B cell (primary cell): ENCODE results near the gene RHBDL1. TPM values are rescaled to one million over a fixed set of nuclear protein-coding genes. Genes with fewer than 3 reads are reported as not detected.

Experiments
- ATAC-seq: fragments of 200-7000 bp; cut with Tn5 transposase; one replicate; pipeline ENCODE4 v1.10.0; 2021; ENCODE audit warnings: low read depth, mild to moderate bottlenecking, moderate number of reproducible peaks, moderate library complexity
- CTCF ChIA-PET: fragments of 350-600 bp; sonication (Branson Sonifier 250); formaldehyde crosslinking; loops from one replicate; lab custom pipeline; 2021; ENCODE audit warnings: antibody characterized with exemption, inconsistent platforms; lab: Charles Lee
- POLR2A ChIA-PET: fragments of 350-600 bp; sonication (Branson Sonifier 250); formaldehyde crosslinking; loops from one replicate; lab custom pipeline; 2021; ENCODE audit warnings: antibody characterized with exemption; lab: Charles Lee
- DNase-seq: peaks from one replicate; pipeline ENCODE4 v3.0.0; 2013
- H2AFZ ChIP-seq: 2 replicates; pipeline ENCODE4 v1.6.1; 2012; ENCODE audit warnings: mild to moderate bottlenecking, low read depth, low read length; ENCODE audit not compliant: insufficient read depth, poor library complexity, severe bottlenecking
- H3K27ac ChIP-seq, 2 donors: 1 replicate in 1 of 2; 2 replicates in 1 of 2; pipeline ENCODE4 v1.5.1; 2012 to 2013; ENCODE audit warnings: low read length in 2 of 2, mild to moderate bottlenecking in 2 of 2, moderate library complexity in 1 of 2
- H3K27me3 ChIP-seq, 4 experiments: fragments of 200-600 bp in 1 of 4; sonication (generic) in 1 of 4; replicated peaks in 1 of 4; 1 replicate in 2 of 4; 2 replicates in 2 of 4; pipeline versions ENCODE4 v1.6.1 to v1.7.0; 2013 to 2016; ENCODE audit warnings: low read length in 3 of 4, mild to moderate bottlenecking in 2 of 4, mixed read lengths in 1 of 4, moderate library complexity in 1 of 4; ENCODE audit not compliant: insufficient read depth in 4 of 4, control insufficient read depth in 3 of 4; ENCODE audit errors: control extremely low read depth in 1 of 4
- H3K36me3 ChIP-seq, 2 experiments: replicated peaks in 1 of 2; 1 replicate in 1 of 2; 2 replicates in 1 of 2; pipeline versions ENCODE4 v1.6.1 to v1.7.1; 2013; ENCODE audit warnings: low read length in 1 of 2; ENCODE audit not compliant: insufficient read depth in 2 of 2, control insufficient read depth in 1 of 2; ENCODE audit errors: control extremely low read depth in 1 of 2, extremely low read depth in 1 of 2
- H3K4me1 ChIP-seq, 2 donors: fragments of 200-600 bp in 1 of 2; sonication (generic) in 1 of 2; 1 replicate in 1 of 2; 2 replicates in 1 of 2; pipeline versions ENCODE4 v1.5.1 to v1.6.1; 2013 to 2017; ENCODE audit warnings: low read length in 2 of 2; ENCODE audit not compliant: control insufficient read depth in 2 of 2, insufficient read depth in 2 of 2
- H3K4me2 ChIP-seq: replicated peaks from 2 replicates; pipeline ENCODE3; 2012; ENCODE audit warnings: mild to moderate bottlenecking, low read depth, low read length; ENCODE audit not compliant: poor library complexity, severe bottlenecking
- H3K4me3 ChIP-seq, 5 experiments: fragments of 200-600 bp in 1 of 5; sonication (generic) in 1 of 5; 1 replicate in 3 of 5; 2 replicates in 2 of 5; pipeline versions ENCODE4 v1.5.1 to v1.7.0; 2011 to 2016; ENCODE audit warnings: low read length in 4 of 5, mild to moderate bottlenecking in 4 of 5, low read depth in 2 of 5, control low read depth in 1 of 5, moderate library complexity in 1 of 5; ENCODE audit not compliant: insufficient read depth in 1 of 5; ENCODE audit errors: control extremely low read depth in 1 of 5, extremely low read depth in 1 of 5
- H3K79me2 ChIP-seq: fragments of 200-600 bp; sonication (generic); one replicate; pipeline ENCODE4 v1.6.0; 2016; ENCODE audit warnings: low read length; ENCODE audit not compliant: control insufficient read depth, insufficient read depth
- H3K9ac ChIP-seq: fragments of 200-600 bp; sonication (generic); 2 replicates; pipeline ENCODE4 v1.6.1; 2017; ENCODE audit warnings: mild to moderate bottlenecking, low read length, moderate library complexity
- H3K9me3 ChIP-seq, 3 donors: one replicate each; pipeline versions ENCODE4 v1.6.1 to v1.7.1; 2013; ENCODE audit warnings: low read length in 2 of 3; ENCODE audit not compliant: control insufficient read depth in 2 of 3, insufficient read depth in 1 of 3; ENCODE audit errors: control extremely low read depth in 1 of 3
- H4K20me1 ChIP-seq: 2 replicates; pipeline ENCODE4 v1.6.0; 2012; ENCODE audit warnings: mild to moderate bottlenecking, low read length; ENCODE audit not compliant: insufficient read depth, control insufficient read depth, poor library complexity, severe bottlenecking
- H3K27ac Mint-ChIP-seq: one replicate; pipeline ENCODE4 v1.8.0; 2021; ENCODE audit warnings: mixed read lengths
- H3K27me3 Mint-ChIP-seq: one replicate; pipeline ENCODE4 v1.8.0; 2021; ENCODE audit warnings: mixed read lengths
- H3K4me1 Mint-ChIP-seq: one replicate; pipeline ENCODE4 v1.8.0; 2021; ENCODE audit warnings: mixed read lengths
- H3K4me3 Mint-ChIP-seq: one replicate; pipeline ENCODE4 v1.8.0; 2021; ENCODE audit warnings: mixed read lengths
- H3K9me3 Mint-ChIP-seq: one replicate; pipeline ENCODE4 v1.8.0; 2022; ENCODE audit warnings: mixed read lengths; ENCODE audit not compliant: insufficient read depth
- EZH2 ChIP-seq: IDR thresholded peaks from 2 replicates; pipeline ENCODE4 v1.6.1; 2012; ENCODE audit warnings: borderline replicate concordance, low read depth, mild to moderate bottlenecking, moderate library complexity, low read length; ENCODE audit not compliant: insufficient read depth, poor library complexity, severe bottlenecking
- WGBS: methylation state at CpG from one replicate; pipeline ENCODE4 v1.1.5; 2013; ENCODE audit warnings: missing lambda C conversion rate; ENCODE audit not compliant: insufficient coverage; 5-methylcytosine and 5-hydroxymethylcytosine counted together
- intact Hi-C: fragments of 100-400 bp; cut with micrococcal nuclease; formaldehyde crosslinking; loops from one replicate; pipeline ENCODE4 v1.10.0; 2022
- polyA plus RNA-seq: library from polyadenylated mRNA; depleted of rRNA; stranded (reverse); fragments of >200 nt; gene quantifications from 2 replicates; pipeline ENCODE4 v1.2.3, GENCODE V29; 2012
- total RNA-seq, 2 donors: library from RNA; stranded (reverse); fragments of 120-200 nt in 1 of 2; gene quantifications; 1 replicate in 1 of 2; 2 replicates in 1 of 2; pipeline versions ENCODE4 v1.2.3 to v1.2.4, GENCODE V29; 2013 to 2022
- TF ChIP-seq, protein P1 (sequence below): fragments of 200-600 bp; IDR thresholded peaks from one replicate; pipeline ENCODE4 v1.8.0; 2022; ENCODE audit warnings: antibody characterized with exemption, mild to moderate bottlenecking

RHBDL1 gene
- total and polyA plus RNA-seq, 2 donors (not counting 1 experiment from before 2014, with no cell fraction given): 0.76 to 1.6 TPM

DNA sequence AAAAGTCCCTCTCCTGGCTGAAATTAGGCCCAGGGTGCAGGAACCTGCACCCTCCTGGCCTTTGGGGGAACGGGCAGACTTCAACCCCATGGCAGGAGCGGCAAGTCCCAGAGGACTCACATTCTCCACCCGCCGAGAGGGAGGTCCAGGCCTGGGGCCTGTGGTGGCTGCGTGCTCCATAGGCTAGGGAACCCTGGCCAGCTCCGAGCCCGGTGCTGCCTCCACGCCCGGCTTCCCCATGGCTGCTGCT lies 50.6 kb downstream of the RHBDL1 start:
- no peaks in the 10 kb centered on the region for H3K9me3 Mint-ChIP-seq
- H3K27ac Mint-ChIP-seq: no peak overlapping the region
- Histone ChIP-seq H3K27me3 (no peaks in the 10 kb centered on the region), H3K9ac (peak overlapping the region; percentile 86), H2AFZ (peak overlapping the region; percentile 62), H3K36me3 (peaks cover 0 to 5% of the 10 kb centered on the region in 2 experiments), H3K27ac (peak overlapping the region; percentile 19 to 33), H3K4me3 (peak overlapping the region in 2 of 5 experiments; percentile 44 to 77), H4K20me1 (peaks cover 23% of the 10 kb centered on the region), H3K79me2 (no peaks in the 10 kb centered on the region), H3K4me1 (peaks cover 17 to 36% of the 10 kb centered on the region in 2 donors), H3K4me2 (peak overlapping the region; percentile 97), H3K9me3 (peaks cover 0 to 3% (median 0%) of the 10 kb centered on the region in 3 donors)
- intact Hi-C loops: loop anchor here (5.0 kb wide), 1 partner anchor 886 kb away; the partner anchor contains the start of genes CRAMP1 and IFT140
- no peaks in the 10 kb centered on the region for H3K27me3 Mint-ChIP-seq
- peak; percentile 50 for DNase-seq
- no peak for TF ChIP-seq EZH2
- TF ChIP-seq, protein P1, sequence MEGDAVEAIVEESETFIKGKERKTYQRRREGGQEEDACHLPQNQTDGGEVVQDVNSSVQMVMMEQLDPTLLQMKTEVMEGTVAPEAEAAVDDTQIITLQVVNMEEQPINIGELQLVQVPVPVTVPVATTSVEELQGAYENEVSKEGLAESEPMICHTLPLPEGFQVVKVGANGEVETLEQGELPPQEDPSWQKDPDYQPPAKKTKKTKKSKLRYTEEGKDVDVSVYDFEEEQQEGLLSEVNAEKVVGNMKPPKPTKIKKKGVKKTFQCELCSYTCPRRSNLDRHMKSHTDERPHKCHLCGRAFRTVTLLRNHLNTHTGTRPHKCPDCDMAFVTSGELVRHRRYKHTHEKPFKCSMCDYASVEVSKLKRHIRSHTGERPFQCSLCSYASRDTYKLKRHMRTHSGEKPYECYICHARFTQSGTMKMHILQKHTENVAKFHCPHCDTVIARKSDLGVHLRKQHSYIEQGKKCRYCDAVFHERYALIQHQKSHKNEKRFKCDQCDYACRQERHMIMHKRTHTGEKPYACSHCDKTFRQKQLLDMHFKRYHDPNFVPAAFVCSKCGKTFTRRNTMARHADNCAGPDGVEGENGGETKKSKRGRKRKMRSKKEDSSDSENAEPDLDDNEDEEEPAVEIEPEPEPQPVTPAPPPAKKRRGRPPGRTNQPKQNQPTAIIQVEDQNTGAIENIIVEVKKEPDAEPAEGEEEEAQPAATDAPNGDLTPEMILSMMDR: no peak
- 35% methylated on average over 9 of the region's 9 CpGs for WGBS
- ChIA-PET POLR2A (interaction anchor here (0.6 to 2.2 kb wide), 2 partner anchors 11 to 28 kb away, joined by 7 to 11 read pairs; partner anchors contain the start of gene METRN), CTCF (interaction anchor here (1.5 kb wide), 1 partner anchor 10 kb away, joined by 8 read pairs; no protein-coding TSS in a partner anchor)
- peaks cover 19% of the 10 kb centered on the region for H3K4me1 Mint-ChIP-seq
- peak overlapping the region; percentile 79 for H3K4me3 Mint-ChIP-seq
- no peak for ATAC-seq
